ENCODE results near the gene GPR55. TPM values are rescaled to one million over a fixed set of nuclear protein-coding genes. Genes with fewer than 3 reads are reported as not detected.
A peak's percentile ranks its signal among the peaks of the same experiment; 100 is the strongest.

GPR55 gene
- total and polyA plus RNA-seq, 2 of the 8 experiments (the other 6 are each of a cell fraction or from before 2014, with no cell fraction given), result not detected

- 18% methylated on average over 34 of the region's 43 CpGs; no CpG with 5 or more reads in 1 of the 2 experiments for WGBS, 2 experiments (ENCODE audit: extremely low coverage in 1 of 2, insufficient coverage in 1 of 2, insufficient read length in 1 of 2, insufficient replicate concordance in 2 of 2, low coverage in 1 of 2, low lambda C conversion rate in 2 of 2, missing lambda C conversion rate in 1 of 2)
- Histone ChIP-seq H3K36me3 (ENCODE audit: control insufficient read depth in 2 of 4, insufficient read depth in 4 of 4, low read length in 3 of 4) (no peaks in the 10 kb centered on the region), H3K27me3 (replicated peaks in 1 of 4; ENCODE audit: control insufficient read depth in 3 of 4, extremely low read depth in 1 of 4, insufficient read depth in 3 of 4, low read length in 3 of 4) (peaks cover 0 to 5% (median 2%) of the 10 kb centered on the region in 4 experiments; a peak in 4 of 7 replicates), H3K79me1 (ENCODE audit: low read depth, low read length) (no peaks in the 10 kb centered on the region), H3K18ac (ENCODE audit: extremely low read depth, low read length) (peak overlapping the region; percentile 65), H3K9me3 (ENCODE audit: insufficient read depth in 2 of 2, low read depth in 1 of 2, low read length in 1 of 2) (no peaks in the 10 kb centered on the region), H4K20me1 (replicated peaks in 1 of 2; ENCODE audit: control insufficient read depth in 1 of 2, insufficient read depth in 2 of 2, low read length in 2 of 2) (no peaks in the 10 kb centered on the region), H3K56ac (replicated peaks; ENCODE audit: insufficient read length, low read depth, low read length) (no peak overlapping the region), H3K4me3 (ENCODE audit: extremely low read depth in 1 of 4, insufficient read depth in 2 of 4, low read depth in 3 of 4, low read length in 4 of 4) (peak overlapping the region; percentile 37 to 54 (median 42)), H2BK20ac (ENCODE audit: low read length) (no peak overlapping the region), H2BK15ac (ENCODE audit: low read length) (0 out of 2 replicates have a peak overlapping the region, but pooled peaks have one; percentile 76), H3K4me1 (replicated peaks in 1 of 4; ENCODE audit: control insufficient read depth in 3 of 4, insufficient read depth in 4 of 4, low read length in 3 of 4) (peaks cover 0 to 3% (median under 1%) of the 10 kb centered on the region in 4 experiments; a peak in 3 of 7 replicates), H4K91ac (replicated peaks; ENCODE audit: insufficient read length, low read length) (no peak overlapping the region), H3K79me2 (ENCODE audit: control insufficient read depth in 1 of 2, insufficient read depth in 2 of 2, low read length in 2 of 2) (no peaks in the 10 kb centered on the region), H3K23ac (ENCODE audit: insufficient read length) (no peak overlapping the region), H3K14ac (ENCODE audit: insufficient read length) (no peak overlapping the region), H2BK5ac (ENCODE audit: low read depth, low read length) (no peak overlapping the region), H3K4me2 (ENCODE audit: insufficient read depth in 1 of 2, low read depth in 2 of 2, low read length in 2 of 2) (peak overlapping the region; percentile 70 to 96), H3K9ac (replicated peaks in 1 of 4; ENCODE audit: extremely low read depth in 1 of 4, low read depth in 3 of 4, low read length in 3 of 4) (peak overlapping the region in 2 of 4 experiments; percentile 15 to 79; a peak in 3 of 7 replicates), H4K5ac (ENCODE audit: insufficient read length, low read depth, low read length) (no peak overlapping the region), H3K4ac (replicated peaks; ENCODE audit: insufficient read length, low read depth, low read length) (no peak overlapping the region), H2BK120ac (replicated peaks; ENCODE audit: low read depth, low read length) (no peak overlapping the region), H3K23me2 (ENCODE audit: low read depth, low read length) (peaks cover 3% of the 10 kb centered on the region; the same call in 1 of the 2 replicates), H4K8ac (ENCODE audit: extremely low read depth, insufficient read depth, low read length) (no peak overlapping the region; the same call in 1 of the 2 replicates), H2AK5ac (ENCODE audit: low read depth, low read length) (no peak overlapping the region; the same call in 1 of the 2 replicates), H2BK12ac (ENCODE audit: low read depth, low read length) (peak overlapping the region; percentile 56; the same call in 1 of the 2 replicates), H3K27ac (ENCODE audit: low read depth, low read length) (no peak overlapping the region), H2AFZ (ENCODE audit: low read length) (peak overlapping the region; percentile 45)
- CTCF ChIA-PET (ENCODE audit: partially characterized antibody), result interaction anchor here (0.7 kb wide), 1 partner anchor 30 kb away, joined by 3 read pairs; no protein-coding TSS in a partner anchor
- peak in 1 of 2 experiments; percentile 60 for DNase-seq (ENCODE audit: low read depth in 1 of 2, low spot score in 2 of 2)
- FAIRE-seq, result peak; percentile 32
- POLR2A ChIA-PET (ENCODE audit: partially characterized antibody), result interaction anchor here (1.1 kb wide), 1 partner anchor 9 kb away, joined by 5 read pairs; no protein-coding TSS in a partner anchor
- TF ChIP-seq CTBP2 (IDR thresholded peaks at IDR 0.05; ENCODE audit: borderline replicate concordance, insufficient read depth, insufficient read length, low read length) (no peak), POU5F1 (IDR thresholded peaks at IDR 0.05; ENCODE audit: low read depth, low read length) (no peak), CHD1 (IDR thresholded peaks at IDR 0.05; ENCODE audit: low read depth, low read length) (no peak), JUN (IDR thresholded peaks at IDR 0.05; ENCODE audit: low read depth, low read length) (no peak), YY1 (IDR thresholded peaks at IDR 0.05; ENCODE audit: low read depth, low read length) (no peak), TAF1 (IDR thresholded peaks at IDR 0.05; ENCODE audit: low read depth, low read length) (peak; percentile 50; the same call in 1 of the 2 replicates), RNF2 (IDR thresholded peaks at IDR 0.05; ENCODE audit: borderline replicate concordance, low read depth, low read length, missing control alignments, poor library complexity, severe bottlenecking) (no peak), NANOG (IDR thresholded peaks at IDR 0.05; ENCODE audit: insufficient read depth, low read depth, low read length, poor library complexity, severe bottlenecking) (no peak)
- TF ChIP-seq, protein P1, sequence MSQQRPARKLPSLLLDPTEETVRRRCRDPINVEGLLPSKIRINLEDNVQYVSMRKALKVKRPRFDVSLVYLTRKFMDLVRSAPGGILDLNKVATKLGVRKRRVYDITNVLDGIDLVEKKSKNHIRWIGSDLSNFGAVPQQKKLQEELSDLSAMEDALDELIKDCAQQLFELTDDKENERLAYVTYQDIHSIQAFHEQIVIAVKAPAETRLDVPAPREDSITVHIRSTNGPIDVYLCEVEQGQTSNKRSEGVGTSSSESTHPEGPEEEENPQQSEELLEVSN (IDR thresholded peaks at IDR 0.05), result peak; percentile 74
Measured at GRCh38 chr2:230956827-230957755, 32.0 kb upstream of the GPR55 start.

All from H1 (cell line).